Common myeloid progenitor, CD34-positive (primary cell): ENCODE measurements around the gene ARHGEF19.
"Not testable (repeated sequence)": the region's sequence is repeated elsewhere in the genome, so short reads cannot be mapped to it uniquely, and the experiment has no call there.

ENCODE experiments used
- CTCF ChIA-PET: fragments of 350-600 bp; sonication (Branson Sonifier 250); formaldehyde crosslinking; loops from one replicate; lab custom pipeline; 2021; ENCODE audit warnings: antibody characterized with exemption; lab: Charles Lee
- POLR2A ChIA-PET: fragments of 350-600 bp; sonication (Branson Sonifier 250); formaldehyde crosslinking; loops from one replicate; lab custom pipeline; 2021; ENCODE audit warnings: antibody characterized with exemption; lab: Charles Lee
- DNase-seq, 3 donors: peaks; one replicate each; pipeline versions ENCODE4 v3.0.0 to v3.0.0-alpha.2; 2013
- H3K27ac ChIP-seq, 2 experiments: 1 replicate in 1 of 2; 2 replicates in 1 of 2; pipeline ENCODE4 v1.7.0; 2013; ENCODE audit warnings: inconsistent platforms in 2 of 2, low read length in 2 of 2, mild to moderate bottlenecking in 2 of 2, low read depth in 1 of 2, moderate library complexity in 1 of 2; ENCODE audit not compliant: severe bottlenecking in 2 of 2, insufficient read depth in 1 of 2, poor library complexity in 1 of 2
- H3K27me3 ChIP-seq, 5 experiments: replicated peaks in 2 of 5; 1 replicate in 3 of 5; 2 replicates in 2 of 5; pipeline versions ENCODE4 v1.6.1 to v1.7.0; 2013; ENCODE audit warnings: low read length in 4 of 5, mild to moderate bottlenecking in 2 of 5, moderate library complexity in 2 of 5, inconsistent platforms in 1 of 5; ENCODE audit not compliant: insufficient read depth in 5 of 5, control insufficient read depth in 4 of 5
- H3K36me3 ChIP-seq, 4 experiments: 1 replicate in 2 of 4; 2 replicates in 2 of 4; pipeline versions ENCODE4 v1.6.1 to v1.7.0; 2013; ENCODE audit warnings: low read length in 3 of 4, control low read depth in 1 of 4, mild to moderate bottlenecking in 1 of 4; ENCODE audit not compliant: control insufficient read depth in 4 of 4, insufficient read depth in 4 of 4
- H3K4me1 ChIP-seq, 4 experiments: 1 replicate in 3 of 4; 2 replicates in 1 of 4; pipeline versions ENCODE4 v1.6.1 to v1.7.1; 2013; ENCODE audit warnings: low read length in 3 of 4, mild to moderate bottlenecking in 3 of 4, control low read depth in 1 of 4, inconsistent platforms in 1 of 4, moderate library complexity in 1 of 4; ENCODE audit not compliant: control insufficient read depth in 4 of 4, insufficient read depth in 4 of 4; ENCODE audit errors: control extremely low read depth in 1 of 4
- H3K4me3 ChIP-seq, 7 experiments: 1 replicate in 4 of 7; 2 replicates in 3 of 7; pipeline versions ENCODE4 v1.5.1 to v1.7.0; 2013; ENCODE audit warnings: mild to moderate bottlenecking in 7 of 7, low read length in 6 of 7, moderate library complexity in 6 of 7, inconsistent platforms in 2 of 7, low read depth in 2 of 7, control low read depth in 1 of 7; ENCODE audit not compliant: insufficient read depth in 4 of 7, control insufficient read depth in 1 of 7; ENCODE audit errors: extremely low read depth in 1 of 7
- H3K9me3 ChIP-seq, 5 experiments: 1 replicate in 4 of 5; 2 replicates in 1 of 5; pipeline versions ENCODE4 v1.6.1 to v1.7.1; 2013; ENCODE audit warnings: low read length in 4 of 5, mild to moderate bottlenecking in 2 of 5, inconsistent platforms in 1 of 5, low read depth in 1 of 5, moderate library complexity in 1 of 5; ENCODE audit not compliant: control insufficient read depth in 4 of 5, insufficient read depth in 2 of 5; ENCODE audit errors: control extremely low read depth in 1 of 5
- WGBS: methylation state at CpG from one replicate; pipeline ENCODE4 v1.1.5; 2013; ENCODE audit not compliant: insufficient coverage; 5-methylcytosine and 5-hydroxymethylcytosine counted together

The ARHGEF19 gene

DNA sequence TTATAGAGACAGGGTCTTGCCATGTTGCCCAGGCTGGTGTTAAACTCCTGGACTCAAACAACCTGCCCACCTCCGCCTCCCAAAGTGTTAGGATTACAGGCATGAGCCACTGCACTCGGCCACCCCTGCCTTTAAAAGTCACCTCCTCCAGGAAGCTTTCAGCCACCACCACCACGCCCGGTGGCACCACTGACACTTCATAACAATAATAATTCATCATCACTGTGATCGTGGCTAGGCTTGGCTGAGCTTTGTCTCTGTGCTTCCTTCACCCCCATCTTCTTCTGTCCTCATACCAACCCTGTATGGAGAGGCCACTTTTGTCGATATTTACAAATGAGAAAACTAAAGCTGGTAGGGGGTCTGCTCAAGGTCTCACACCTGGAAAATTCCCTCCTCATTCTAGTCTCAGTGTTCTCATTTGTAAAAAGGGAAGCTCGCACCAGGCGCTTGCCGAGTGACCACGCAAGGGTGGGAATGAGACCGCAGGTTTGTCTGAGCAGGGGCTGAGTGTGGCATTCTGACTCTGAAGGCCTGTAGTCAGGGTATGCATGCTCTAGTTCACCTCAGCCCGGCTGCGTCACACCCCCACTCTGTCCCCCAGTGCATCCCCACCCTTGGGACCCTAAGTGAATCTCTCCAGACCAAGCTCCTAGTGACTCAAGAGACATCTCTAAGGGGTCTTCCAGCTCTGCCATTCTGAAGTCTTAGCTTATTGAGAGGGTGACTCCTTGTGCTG, 43.7 kb downstream of the ARHGEF19 start:
- ChIA-PET POLR2A (no interaction called here), CTCF (interaction anchor here (1.1 to 1.7 kb wide), 5 partner anchors 13 to 86 kb away, joined by 3 to 6 read pairs (median 4); partner anchors contain the start of gene EPHA2)
- Histone ChIP-seq H3K27me3 (peaks cover 0 to 15% (median 6%) of the 10 kb centered on the region in 5 experiments), H3K27ac (no peak overlapping the region), H3K4me3 (no peak overlapping the region), H3K4me1 (peaks cover 0 to 33% (median 27%) of the 10 kb centered on the region in 4 experiments), H3K9me3 (no peaks in the 10 kb centered on the region), H3K36me3 (no peaks in the 10 kb centered on the region)
- peak in 2 of 3 donors; percentile 52 to 57 for DNase-seq
- WGBS: 15% methylated on average over 11 of the region's 13 CpGs

GRCh38 chr1:16168144-16168495, 44.3 kb downstream of the ARHGEF19 start:
- POLR2A ChIA-PET: interaction anchor here (1.0 kb wide), 1 partner anchor 21 kb away, joined by 3 read pairs; no protein-coding TSS in a partner anchor
- Histone ChIP-seq H3K4me3 (peak overlapping the region in 3 of 7 experiments; percentile 55 to 61 (median 57)), H3K4me1 (peaks cover 0 to 26% (median 21%) of the 10 kb centered on the region in 4 experiments)

GRCh38 chr1:16167331-16168143, 44.9 kb downstream of the ARHGEF19 start:
- ChIA-PET CTCF (interaction anchor here (1.1 to 1.2 kb wide), 2 partner anchors 12 to 81 kb away, joined by 3 read pairs; partner anchors contain the start of gene EPHA2), POLR2A (interaction anchor here (1.0 kb wide), 1 partner anchor 21 kb away, joined by 3 read pairs; no protein-coding TSS in a partner anchor)
- peak; percentile 29 to 72 (median 61) for DNase-seq
- Histone ChIP-seq H3K9me3 (no peaks in the 10 kb centered on the region), H3K36me3 (no peaks in the 10 kb centered on the region), H3K27me3 (peaks cover 0 to 20% (median 6%) of the 10 kb centered on the region in 5 experiments), H3K27ac (no peak overlapping the region), H3K4me1 (peaks cover 0 to 26% (median 20%) of the 10 kb centered on the region in 4 experiments), H3K4me3 (peak overlapping the region in 5 of 7 experiments; percentile 31 to 61 (median 55))
- 11% methylated on average over 18 of the region's 60 CpGs for WGBS

More at GRCh38 chr1:16168144-16168495, 44.3 kb downstream of the ARHGEF19 start:
- H3K27me3 ChIP-seq: peaks cover 0 to 15% (median 6%) of the 10 kb centered on the region in 5 experiments
- not testable (repeated sequence) for H3K27ac ChIP-seq, DNase-seq, H3K9me3 ChIP-seq, H3K36me3 ChIP-seq
- CTCF ChIA-PET: interaction anchor here (1.1 to 1.7 kb wide), 4 partner anchors 13 to 80 kb away, joined by 3 to 5 read pairs (median 4); partner anchors contain the start of gene EPHA2
- WGBS: 68% methylated on average over 4 of the region's 10 CpGs

DNA sequence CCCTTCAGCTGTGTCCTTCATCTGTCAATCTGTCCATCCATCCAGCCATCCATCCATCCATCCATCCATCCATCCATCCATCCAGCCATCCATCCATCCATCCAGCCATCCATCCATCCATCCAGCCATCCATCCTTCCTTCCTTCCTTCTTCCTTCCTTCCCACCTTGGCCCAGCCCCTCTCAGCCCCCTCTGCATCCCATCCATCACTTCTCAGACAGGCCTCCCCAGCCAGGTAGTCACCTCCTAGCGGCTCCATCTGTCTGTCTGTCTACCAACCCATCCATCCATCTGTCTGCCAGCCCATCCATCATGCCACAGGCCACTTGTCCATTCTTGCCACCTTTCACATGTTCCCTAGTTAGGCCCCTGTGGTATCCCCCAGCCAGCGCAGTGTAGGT, 46.3 kb downstream of the ARHGEF19 start:
- POLR2A ChIA-PET: no interaction called here
- no peak for DNase-seq
- H3K36me3 ChIP-seq: no peaks in the 10 kb centered on the region
- H3K9me3 ChIP-seq: no peaks in the 10 kb centered on the region
- H3K4me1 ChIP-seq: peaks cover 0 to 33% (median 27%) of the 10 kb centered on the region in 4 experiments
- no peak overlapping the region for H3K4me3 ChIP-seq
- WGBS: 0% methylated on average over 1 of the region's 2 CpGs
- CTCF ChIA-PET: interaction anchor here (1.4 to 2.0 kb wide), 2 partner anchors 9 to 21 kb away, joined by 4 to 6 read pairs; no protein-coding TSS in a partner anchor
- no peak overlapping the region for H3K27ac ChIP-seq
- H3K27me3 ChIP-seq: peaks cover 0 to 22% (median 6%) of the 10 kb centered on the region in 5 experiments

DNA sequence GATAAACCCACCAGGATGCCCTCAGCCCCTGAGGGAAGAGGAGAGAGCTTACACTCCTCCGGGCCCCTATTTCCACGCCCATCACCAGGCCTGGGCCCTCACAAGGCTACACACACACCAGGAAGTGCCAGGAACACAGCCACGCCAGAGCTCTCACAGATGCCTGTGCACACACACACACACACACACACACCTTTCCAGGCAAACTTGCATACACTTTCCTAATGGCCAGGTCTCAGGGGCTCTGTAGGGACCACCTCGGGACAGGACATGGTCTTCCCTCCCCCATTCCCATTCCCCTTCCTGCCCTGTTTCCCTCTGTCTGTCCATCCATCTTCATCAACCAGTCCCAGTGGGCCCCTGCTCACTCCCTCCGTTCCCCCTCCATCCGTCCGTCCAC, 46.9 kb downstream of the ARHGEF19 start:
- Histone ChIP-seq H3K4me3 (no peak overlapping the region), H3K36me3 (no peaks in the 10 kb centered on the region), H3K9me3 (no peaks in the 10 kb centered on the region), H3K27ac (no peak overlapping the region), H3K4me1 (peaks cover 0 to 33% (median 27%) of the 10 kb centered on the region in 4 experiments), H3K27me3 (peaks cover 0 to 22% (median 6%) of the 10 kb centered on the region in 5 experiments)
- ChIA-PET CTCF (interaction anchor here (1.4 to 2.0 kb wide), 2 partner anchors 9 to 21 kb away, joined by 4 to 6 read pairs; no protein-coding TSS in a partner anchor), POLR2A (interaction anchor here (0.6 to 0.9 kb wide), 2 partner anchors 17 to 48 kb away, joined by 3 read pairs; no protein-coding TSS in a partner anchor)
- no peak for DNase-seq
- WGBS: 79% methylated on average over 5 of the region's 7 CpGs

DNA sequence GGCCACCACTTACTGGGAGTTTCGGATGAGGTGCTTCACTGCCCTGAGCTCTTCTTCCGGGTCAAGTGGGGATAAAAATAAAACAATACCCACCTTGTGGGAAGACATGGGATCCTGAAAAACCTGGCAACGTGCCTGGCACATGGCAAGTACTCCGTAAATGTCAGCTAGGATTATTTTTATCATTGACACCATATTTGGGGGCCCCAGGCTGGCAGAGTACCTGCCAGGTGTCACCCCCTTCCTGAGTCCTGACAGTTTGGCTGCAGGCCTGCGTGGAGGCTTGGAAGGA, 47.4 kb downstream of the ARHGEF19 start:
- Histone ChIP-seq H3K27me3 (peaks cover 0 to 23% (median 5%) of the 10 kb centered on the region in 5 experiments), H3K9me3 (no peaks in the 10 kb centered on the region), H3K27ac (no peak overlapping the region), H3K36me3 (no peaks in the 10 kb centered on the region), H3K4me3 (no peak overlapping the region), H3K4me1 (peaks cover 0 to 33% (median 27%) of the 10 kb centered on the region in 4 experiments)
- CTCF ChIA-PET: interaction anchor here (1.4 to 2.0 kb wide), 2 partner anchors 10 to 22 kb away, joined by 4 to 6 read pairs; no protein-coding TSS in a partner anchor
- WGBS: 45% methylated on average over 4 of the region's 5 CpGs
- POLR2A ChIA-PET: interaction anchor here (0.6 to 1.2 kb wide), 3 partner anchors 10 to 47 kb away, joined by 3 read pairs; no protein-coding TSS in a partner anchor
- no peak for DNase-seq
